Measurements from ENCODE around the gene KCNMA1. TPM values are rescaled to one million over a fixed set of nuclear protein-coding genes. Genes with fewer than 3 reads are reported as not detected.
"Not testable (repeated sequence)": the region's sequence is repeated elsewhere in the genome, so short reads cannot be mapped to it uniquely, and the experiment has no call there.

Gene KCNMA1
- total RNA-seq, 4 donors from 2014 or later: 4.6 to 10.5 (median 7.8) TPM

GRCh38 chr10:77576007-77576367, 61.6 kb downstream of the KCNMA1 start:
- Histone ChIP-seq H3K27ac (no peak overlapping the region), H3K27me3 (no peaks in the 10 kb centered on the region), H3K4me1 (no peaks in the 10 kb centered on the region), H3K9me3 (no peaks in the 10 kb centered on the region), H3K4me3 (no peak overlapping the region), H3K36me3 (no peaks in the 10 kb centered on the region)
- WGBS: 65% methylated on average over 4 of the region's 4 CpGs
- TF ChIP-seq POLR2A (IDR thresholded peaks at IDR 0.05): no peak
- no peak for TF ChIP-seq EP300 (IDR thresholded peaks at IDR 0.05)
- no peak for TF ChIP-seq POLR2AphosphoS5 (IDR thresholded peaks at IDR 0.05)
- TF ChIP-seq CTCF (IDR thresholded peaks at IDR 0.05): no peak
- no peak for DNase-seq (ENCODE audit: low spot score in 2 of 2)

DNA sequence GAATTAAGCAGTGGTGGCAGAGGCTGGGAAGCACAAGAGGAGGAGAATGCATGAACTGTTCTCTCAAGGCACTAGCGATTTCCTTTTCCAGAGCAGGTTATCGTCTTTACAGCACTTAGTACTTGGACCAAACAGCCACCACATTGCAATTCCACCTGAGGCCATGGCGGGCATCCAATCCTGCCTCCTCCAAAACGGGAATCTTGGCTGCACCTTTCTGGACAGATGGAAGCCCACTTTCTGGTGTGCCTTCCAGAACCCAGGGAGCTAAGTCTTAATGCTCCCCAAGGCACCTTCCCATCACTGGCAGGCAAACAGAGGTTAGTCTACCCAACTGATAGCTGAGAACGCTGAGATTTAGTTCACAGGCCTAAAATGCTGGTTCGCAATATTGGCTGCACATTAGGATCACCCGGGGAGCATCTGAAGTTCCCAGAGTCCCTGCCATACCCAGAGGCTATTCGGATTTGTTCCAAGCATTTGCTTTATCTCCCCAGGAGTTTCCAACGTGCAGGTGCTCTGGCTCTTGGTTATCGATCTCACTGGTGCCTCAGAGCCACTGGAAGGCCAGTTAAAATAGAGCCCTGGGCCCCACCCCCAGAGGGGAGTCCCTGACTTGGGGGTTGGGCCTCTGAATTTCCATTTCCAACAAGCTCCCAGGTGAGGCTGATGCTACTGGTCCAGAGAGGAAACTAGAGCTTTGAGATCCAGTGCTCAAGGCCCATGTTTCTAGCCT, 62.2 kb downstream of the KCNMA1 start:
- H3K27me3 ChIP-seq: no peaks in the 10 kb centered on the region
- no peak for DNase-seq (ENCODE audit: low spot score in 2 of 2)
- H3K4me3 ChIP-seq: no peak overlapping the region
- H3K27ac ChIP-seq: no peak overlapping the region
- H3K9me3 ChIP-seq: no peaks in the 10 kb centered on the region
- TF ChIP-seq POLR2AphosphoS5 (IDR thresholded peaks at IDR 0.05) (no peak), POLR2A (IDR thresholded peaks at IDR 0.05) (no peak), CTCF (IDR thresholded peaks at IDR 0.05) (no peak), EP300 (IDR thresholded peaks at IDR 0.05) (no peak)
- no peaks in the 10 kb centered on the region for H3K36me3 ChIP-seq
- 63% methylated on average over 9 of the region's 10 CpGs for WGBS
- H3K4me1 ChIP-seq: no peaks in the 10 kb centered on the region

DNA sequence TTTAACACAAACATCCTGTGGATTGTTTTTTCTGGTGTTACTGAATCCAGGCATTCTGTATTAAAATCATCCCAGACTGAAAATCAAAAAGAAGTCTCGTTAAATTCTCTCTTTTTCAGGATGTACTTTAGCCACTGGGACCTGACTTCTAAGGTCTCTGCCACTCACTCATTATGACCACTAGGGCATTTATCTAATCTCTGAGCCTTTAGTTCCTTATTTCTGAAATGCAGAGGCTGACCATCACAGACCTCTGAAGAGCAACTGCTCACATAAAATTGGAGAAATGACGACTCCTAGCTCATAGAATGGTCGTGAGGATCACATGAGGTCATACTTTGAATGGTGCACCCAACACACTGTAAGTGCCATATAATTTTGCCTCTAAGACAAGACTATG, 63.2 kb downstream of the KCNMA1 start:
- Histone ChIP-seq H3K27me3 (no peaks in the 10 kb centered on the region), H3K9me3 (no peaks in the 10 kb centered on the region), H3K4me3 (no peak overlapping the region), H3K4me1 (no peaks in the 10 kb centered on the region), H3K36me3 (no peaks in the 10 kb centered on the region), H3K27ac (no peak overlapping the region)
- DNase-seq (ENCODE audit: low spot score in 2 of 2): no peak
- 69% methylated on average over 3 of the region's 3 CpGs for WGBS
- TF ChIP-seq CTCF (IDR thresholded peaks at IDR 0.05) (no peak), POLR2AphosphoS5 (IDR thresholded peaks at IDR 0.05) (no peak), POLR2A (IDR thresholded peaks at IDR 0.05) (no peak), EP300 (IDR thresholded peaks at IDR 0.05) (no peak)

- DNase-seq (ENCODE audit: low spot score in 2 of 2); H3K4me3 ChIP-seq; H3K36me3 ChIP-seq; H3K4me1 ChIP-seq; H3K9me3 ChIP-seq; H3K27me3 ChIP-seq; H3K27ac ChIP-seq: not testable (repeated sequence)
- 94% methylated on average over 4 of the region's 4 CpGs for WGBS
Measured at GRCh38 chr10:77572520-77572919, 65.1 kb downstream of the KCNMA1 start.

GRCh38 chr10:77571490-77571889, 66.1 kb downstream of the KCNMA1 start:
- Histone ChIP-seq H3K27me3 (peaks cover 7% of the 10 kb centered on the region), H3K9me3 (no peaks in the 10 kb centered on the region), H3K27ac (no peak overlapping the region), H3K4me1 (no peaks in the 10 kb centered on the region), H3K36me3 (no peaks in the 10 kb centered on the region), H3K4me3 (no peak overlapping the region)
- DNase-seq (ENCODE audit: low spot score in 2 of 2): no peak
- 61% methylated on average over 3 of the region's 3 CpGs for WGBS
- no peak for TF ChIP-seq CTCF (IDR thresholded peaks at IDR 0.05)
- no peak for TF ChIP-seq EP300 (IDR thresholded peaks at IDR 0.05)
- TF ChIP-seq POLR2A (IDR thresholded peaks at IDR 0.05): no peak
- TF ChIP-seq POLR2AphosphoS5 (IDR thresholded peaks at IDR 0.05): no peak
